ENCODE measurements around the gene RTN1.

DNA sequence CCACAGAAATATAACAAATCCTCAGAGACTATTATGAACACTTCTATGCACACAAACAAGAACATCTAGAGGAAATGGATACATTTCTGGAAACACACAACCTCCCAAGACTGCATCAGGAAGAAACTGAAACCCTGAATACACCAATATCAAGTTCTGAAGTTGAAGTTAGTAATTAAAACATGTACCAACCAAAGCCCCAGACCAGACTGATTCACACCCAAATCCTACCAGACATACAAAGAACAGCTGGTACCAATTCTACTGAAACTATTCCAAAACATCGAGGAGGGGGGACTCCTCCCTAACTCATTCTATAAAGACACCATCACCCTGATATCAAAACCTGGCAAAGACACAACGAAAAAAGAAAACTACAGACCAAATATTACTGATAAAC lies 179.3 kb downstream of the RTN1 start:
- TF ChIP-seq, protein P1, sequence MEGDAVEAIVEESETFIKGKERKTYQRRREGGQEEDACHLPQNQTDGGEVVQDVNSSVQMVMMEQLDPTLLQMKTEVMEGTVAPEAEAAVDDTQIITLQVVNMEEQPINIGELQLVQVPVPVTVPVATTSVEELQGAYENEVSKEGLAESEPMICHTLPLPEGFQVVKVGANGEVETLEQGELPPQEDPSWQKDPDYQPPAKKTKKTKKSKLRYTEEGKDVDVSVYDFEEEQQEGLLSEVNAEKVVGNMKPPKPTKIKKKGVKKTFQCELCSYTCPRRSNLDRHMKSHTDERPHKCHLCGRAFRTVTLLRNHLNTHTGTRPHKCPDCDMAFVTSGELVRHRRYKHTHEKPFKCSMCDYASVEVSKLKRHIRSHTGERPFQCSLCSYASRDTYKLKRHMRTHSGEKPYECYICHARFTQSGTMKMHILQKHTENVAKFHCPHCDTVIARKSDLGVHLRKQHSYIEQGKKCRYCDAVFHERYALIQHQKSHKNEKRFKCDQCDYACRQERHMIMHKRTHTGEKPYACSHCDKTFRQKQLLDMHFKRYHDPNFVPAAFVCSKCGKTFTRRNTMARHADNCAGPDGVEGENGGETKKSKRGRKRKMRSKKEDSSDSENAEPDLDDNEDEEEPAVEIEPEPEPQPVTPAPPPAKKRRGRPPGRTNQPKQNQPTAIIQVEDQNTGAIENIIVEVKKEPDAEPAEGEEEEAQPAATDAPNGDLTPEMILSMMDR (IDR thresholded peaks at IDR 0.05; ENCODE audit: low read depth, low read length, poor library complexity, severe bottlenecking), result no peak
- TF ChIP-seq EZH2phosphoT487 (IDR thresholded peaks at IDR 0.05; ENCODE audit: borderline replicate concordance, low read length), result no peak
